ENCODE measurements around the gene WDR37.

DNA sequence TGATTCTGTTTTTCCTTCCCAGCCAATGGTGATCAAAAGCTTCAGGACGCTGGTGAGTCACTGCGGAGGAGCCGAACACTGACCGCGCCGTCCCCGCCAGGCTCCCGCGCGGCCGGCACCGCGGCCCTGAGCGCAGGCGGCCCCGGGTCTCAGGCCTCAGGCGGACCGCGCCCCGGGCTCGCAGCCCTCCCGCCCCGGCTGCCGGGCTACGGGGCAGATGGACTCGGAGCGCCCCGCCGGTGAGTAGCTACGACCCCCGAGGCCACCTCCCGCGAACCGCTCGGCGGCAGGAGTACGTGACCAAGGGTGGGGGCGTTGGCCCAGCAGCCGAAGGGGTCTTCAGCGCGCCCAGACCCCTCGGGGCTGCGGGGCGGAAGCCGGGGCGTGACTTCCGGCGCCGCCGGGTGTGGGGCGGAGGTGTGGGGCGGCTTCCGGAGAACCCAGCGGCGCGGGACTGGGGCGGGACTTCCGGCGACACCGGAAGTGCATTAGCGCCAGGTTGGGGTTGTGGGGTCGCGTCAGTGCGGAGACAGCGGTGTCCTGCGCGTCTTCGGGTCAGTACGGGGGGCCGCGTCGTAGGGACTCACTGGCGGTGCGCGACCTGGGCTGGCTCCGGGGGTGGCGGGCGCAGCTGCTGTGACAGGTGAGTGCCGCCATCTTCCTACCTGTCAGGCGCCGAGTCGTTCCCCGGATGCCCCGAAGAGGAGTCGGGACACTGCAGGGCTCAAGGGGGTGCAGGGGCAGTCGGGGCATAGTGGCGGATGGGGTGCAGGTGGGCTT, at the start of gene WDR37:
- TF ChIP-seq, protein P1, sequence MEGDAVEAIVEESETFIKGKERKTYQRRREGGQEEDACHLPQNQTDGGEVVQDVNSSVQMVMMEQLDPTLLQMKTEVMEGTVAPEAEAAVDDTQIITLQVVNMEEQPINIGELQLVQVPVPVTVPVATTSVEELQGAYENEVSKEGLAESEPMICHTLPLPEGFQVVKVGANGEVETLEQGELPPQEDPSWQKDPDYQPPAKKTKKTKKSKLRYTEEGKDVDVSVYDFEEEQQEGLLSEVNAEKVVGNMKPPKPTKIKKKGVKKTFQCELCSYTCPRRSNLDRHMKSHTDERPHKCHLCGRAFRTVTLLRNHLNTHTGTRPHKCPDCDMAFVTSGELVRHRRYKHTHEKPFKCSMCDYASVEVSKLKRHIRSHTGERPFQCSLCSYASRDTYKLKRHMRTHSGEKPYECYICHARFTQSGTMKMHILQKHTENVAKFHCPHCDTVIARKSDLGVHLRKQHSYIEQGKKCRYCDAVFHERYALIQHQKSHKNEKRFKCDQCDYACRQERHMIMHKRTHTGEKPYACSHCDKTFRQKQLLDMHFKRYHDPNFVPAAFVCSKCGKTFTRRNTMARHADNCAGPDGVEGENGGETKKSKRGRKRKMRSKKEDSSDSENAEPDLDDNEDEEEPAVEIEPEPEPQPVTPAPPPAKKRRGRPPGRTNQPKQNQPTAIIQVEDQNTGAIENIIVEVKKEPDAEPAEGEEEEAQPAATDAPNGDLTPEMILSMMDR (IDR thresholded peaks at IDR 0.05), result no peak
- no peak for TF ChIP-seq EZH2 (IDR thresholded peaks at IDR 0.05; ENCODE audit: borderline replicate concordance, insufficient read depth, low read depth, low read length, poor library complexity, severe bottlenecking)

All from B cell (primary cell).